Measurements from ENCODE around the gene BCOR. TPM values are rescaled to one million over a fixed set of nuclear protein-coding genes. Genes with fewer than 3 reads are reported as not detected.

BCOR gene
- total and polyA plus RNA-seq, 2 of the 4 experiments (the other 2 are of a cell fraction) = 7.5 to 9.0 TPM

- no peak for DNase-seq
- Histone ChIP-seq H3K9me1 (ENCODE audit: insufficient read depth, low read length) (no peaks in the 10 kb centered on the region), H4K91ac (ENCODE audit: insufficient read depth, low read depth, low read length) (no peak overlapping the region), H3K79me1 (ENCODE audit: low read depth in 1 of 2, low read length in 2 of 2) (peaks cover 4 to 12% of the 10 kb centered on the region in 2 experiments; a peak in 3 of 4 replicates), H3K18ac (ENCODE audit: low read depth, low read length) (no peak overlapping the region), H2BK120ac (ENCODE audit: low read depth, low read length) (no peak overlapping the region), H2BK15ac (ENCODE audit: low read depth, low read length) (no peak overlapping the region), H3K23ac (ENCODE audit: low read depth, low read length) (no peak overlapping the region), H3K56ac (ENCODE audit: extremely low read depth, insufficient read depth, low read length) (no peak overlapping the region), H3K4me1 (ENCODE audit: control insufficient read depth, insufficient read depth, low read length) (no peaks in the 10 kb centered on the region), H3K4me2 (ENCODE audit: low read depth, low read length) (no peak overlapping the region), H4K8ac (ENCODE audit: low read depth in 2 of 2, low read length in 2 of 2) (no peak overlapping the region), H3K27me3 (ENCODE audit: control insufficient read depth, insufficient read depth, low read length) (no peaks in the 10 kb centered on the region; the same call in 1 of the 2 replicates), H3K27ac (ENCODE audit: insufficient read depth, low read length) (no peak overlapping the region), H2AFZ (replicated peaks; ENCODE audit: low read length, poor library complexity) (no peak overlapping the region), H3K14ac (replicated peaks; ENCODE audit: low read depth, low read length) (no peak overlapping the region), H2AK5ac (ENCODE audit: low read depth, low read length) (no peak overlapping the region), H3K4me3 (ENCODE audit: insufficient read depth, low read depth, low read length) (no peak overlapping the region), H3K9me3 (ENCODE audit: control insufficient read depth, insufficient read depth, low read length) (no peaks in the 10 kb centered on the region), H3K9ac (ENCODE audit: low read depth, low read length) (no peak overlapping the region), H2AK9ac (replicated peaks; ENCODE audit: low read depth, low read length, poor library complexity) (no peak overlapping the region), H4K20me1 (ENCODE audit: insufficient read depth, low read length) (peaks cover 16% of the 10 kb centered on the region; the same call in 1 of the 2 replicates), H3K4ac (ENCODE audit: low read depth, low read length) (no peak overlapping the region), H2BK20ac (ENCODE audit: low read depth, low read length) (no peak overlapping the region), H4K5ac (ENCODE audit: low read depth, low read length) (no peak overlapping the region), H3K36me3 (ENCODE audit: control insufficient read depth, insufficient read depth, low read length) (peaks cover 25% of the 10 kb centered on the region), H2BK5ac (ENCODE audit: low read depth, low read length, poor library complexity, severe bottlenecking) (no peak overlapping the region)
- ATAC-seq (ENCODE audit: low read depth) = no peak
- no TSS peak for BruUV-seq (replicated peaks)
- in situ Hi-C loops (cut with MboI; ENCODE audit: low sequenced_read_pairs) (no loop called here), dilution Hi-C loops (cut with HindIII; ENCODE audit: low sequenced_read_pairs, unreplicated experiment) (no loop called here), intact Hi-C loops (cut with micrococcal nuclease) (no loop called here)
- CTCF ChIA-PET = no interaction called here
- 82% methylated on average over 2 of the region's 7 CpGs; no CpG with 5 or more reads in 1 of the 2 experiments for WGBS, 2 experiments (ENCODE audit: extremely low coverage in 2 of 2, insufficient read length in 1 of 2)
- POLR2A ChIA-PET (ENCODE audit: unreplicated experiment) = no interaction called here
- no peak for TF ChIP-seq MAZ (IDR thresholded peaks at IDR 0.05; ENCODE audit: borderline replicate concordance, low read depth, low read length)
- no peak for TF ChIP-seq ELK1 (IDR thresholded peaks at IDR 0.05; ENCODE audit: borderline replicate concordance, low read depth, low read length)
- no peak for TF ChIP-seq USF2 (IDR thresholded peaks at IDR 0.05; ENCODE audit: low read depth, low read length)
- no peak for TF ChIP-seq MAFK (IDR thresholded peaks at IDR 0.05; ENCODE audit: low read depth, low read length)
- TF ChIP-seq CHD1 (IDR thresholded peaks at IDR 0.05; ENCODE audit: low read depth, low read length) = no peak
- no peak for TF ChIP-seq POLR2A (IDR thresholded peaks at IDR 0.05; ENCODE audit: low read depth, low read length)
These were observed 34.2 kb downstream of the BCOR start for GRCh38 chrX:40063555-40063954.
